Ascending aorta (tissue), 2 donors: ENCODE data around the gene STOX2. TPM values are rescaled to one million over a fixed set of nuclear protein-coding genes. Genes with fewer than 3 reads are reported as not detected.
"Not testable (repeated sequence)": the region's sequence is repeated elsewhere in the genome, so short reads cannot be mapped to it uniquely, and the experiment has no call there.

ENCODE experiments used
- DNase-seq, 2 donors: peaks; one replicate each; pipeline ENCODE4 v3.0.0-alpha.2; 2019; ENCODE audit warnings: low spot score in 2 of 2
- H3K27ac ChIP-seq, 2 donors: fragments of 200-600 bp; sonication (generic); one replicate each; pipeline ENCODE4 v1.5.1; 2016 to 2017; ENCODE audit warnings: mild to moderate bottlenecking in 1 of 2
- H3K27me3 ChIP-seq: fragments of 200-600 bp; sonication (generic); one replicate; pipeline ENCODE4 v1.5.1; 2017
- H3K36me3 ChIP-seq, 2 donors: fragments of 200-600 bp; sonication (generic); one replicate each; pipeline ENCODE4 v1.5.1; 2016
- H3K4me1 ChIP-seq, 2 donors: fragments of 200-600 bp; sonication (generic); one replicate each; pipeline ENCODE4 v1.5.1; 2016 to 2017; ENCODE audit warnings: mild to moderate bottlenecking in 1 of 2
- H3K4me3 ChIP-seq, 2 donors: fragments of 200-600 bp; sonication (generic); one replicate each; pipeline ENCODE4 v1.5.1; 2016 to 2017; ENCODE audit warnings: mild to moderate bottlenecking in 1 of 2
- H3K9me3 ChIP-seq, 2 donors: fragments of 200-600 bp; sonication (generic); one replicate each; pipeline ENCODE4 v1.5.1; 2016
- intact Hi-C: fragments of 100-400 bp; cut with DNase I; formaldehyde crosslinking; loops from one replicate; pipeline ENCODE4 v1.15.1; 2023
- total RNA-seq: library from RNA; depleted of rRNA; stranded (reverse); fragments of >200 nt; gene quantifications from one replicate; pipeline ENCODE4 v1.1.0, GENCODE V29; 2016
- TF ChIP-seq, protein P1 (sequence below), 3 experiments: fragments of 200-600 bp in 2 of 3; fragments of 450-650 bp in 1 of 3; sonication (generic) in 2 of 3; IDR thresholded peaks; one replicate each; pipeline ENCODE4 v1.5.1; 2016 to 2019; ENCODE audit warnings: antibody characterized with exemption in 3 of 3, mild to moderate bottlenecking in 1 of 3, moderate library complexity in 1 of 3

The STOX2 gene
- total RNA-seq, 1 donor from 2014 or later = 41.7 TPM

- H3K4me1 ChIP-seq = no peaks in the 10 kb centered on the region
- H3K4me3 ChIP-seq = no peak overlapping the region
- intact Hi-C loops = no loop called here
- H3K27me3 ChIP-seq = no peaks in the 10 kb centered on the region
- H3K36me3 ChIP-seq = no peaks in the 10 kb centered on the region
- H3K27ac ChIP-seq = no peak overlapping the region
- no peaks in the 10 kb centered on the region for H3K9me3 ChIP-seq
- TF ChIP-seq, protein P1, sequence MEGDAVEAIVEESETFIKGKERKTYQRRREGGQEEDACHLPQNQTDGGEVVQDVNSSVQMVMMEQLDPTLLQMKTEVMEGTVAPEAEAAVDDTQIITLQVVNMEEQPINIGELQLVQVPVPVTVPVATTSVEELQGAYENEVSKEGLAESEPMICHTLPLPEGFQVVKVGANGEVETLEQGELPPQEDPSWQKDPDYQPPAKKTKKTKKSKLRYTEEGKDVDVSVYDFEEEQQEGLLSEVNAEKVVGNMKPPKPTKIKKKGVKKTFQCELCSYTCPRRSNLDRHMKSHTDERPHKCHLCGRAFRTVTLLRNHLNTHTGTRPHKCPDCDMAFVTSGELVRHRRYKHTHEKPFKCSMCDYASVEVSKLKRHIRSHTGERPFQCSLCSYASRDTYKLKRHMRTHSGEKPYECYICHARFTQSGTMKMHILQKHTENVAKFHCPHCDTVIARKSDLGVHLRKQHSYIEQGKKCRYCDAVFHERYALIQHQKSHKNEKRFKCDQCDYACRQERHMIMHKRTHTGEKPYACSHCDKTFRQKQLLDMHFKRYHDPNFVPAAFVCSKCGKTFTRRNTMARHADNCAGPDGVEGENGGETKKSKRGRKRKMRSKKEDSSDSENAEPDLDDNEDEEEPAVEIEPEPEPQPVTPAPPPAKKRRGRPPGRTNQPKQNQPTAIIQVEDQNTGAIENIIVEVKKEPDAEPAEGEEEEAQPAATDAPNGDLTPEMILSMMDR (IDR thresholded peaks at IDR 0.05) = no peak
- DNase-seq = no peak
Measured at GRCh38 chr4:183950536-183950935, 45.4 kb downstream of the STOX2 start.

DNA sequence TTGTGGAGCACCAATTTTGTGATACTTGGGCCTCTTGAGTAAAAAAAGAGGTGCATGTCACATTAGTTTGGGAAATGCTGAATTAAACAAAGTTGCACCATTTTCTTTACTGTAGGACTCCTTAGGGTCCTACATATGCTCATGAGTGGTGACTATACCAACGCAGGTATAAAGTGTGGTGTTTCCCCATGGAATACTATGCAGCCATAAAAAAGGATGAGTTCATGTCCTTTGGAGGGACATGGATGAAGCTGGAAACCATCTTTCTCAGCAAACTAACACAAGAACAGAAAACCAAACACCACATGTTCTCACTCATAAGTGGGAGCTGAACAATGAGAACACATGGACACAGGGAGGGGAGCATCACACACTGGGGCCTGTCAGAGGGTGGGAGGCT is 47.5 kb downstream of the STOX2 start:
- intact Hi-C loops, H3K4me3 ChIP-seq, H3K36me3 ChIP-seq, H3K27ac ChIP-seq, H3K9me3 ChIP-seq, H3K27me3 ChIP-seq, DNase-seq, H3K4me1 ChIP-seq: not testable (repeated sequence)

- no peaks in the 10 kb centered on the region for H3K36me3 ChIP-seq
Measured at GRCh38 chr4:183959319-183960045, 54.4 kb downstream of the STOX2 start.

DNA sequence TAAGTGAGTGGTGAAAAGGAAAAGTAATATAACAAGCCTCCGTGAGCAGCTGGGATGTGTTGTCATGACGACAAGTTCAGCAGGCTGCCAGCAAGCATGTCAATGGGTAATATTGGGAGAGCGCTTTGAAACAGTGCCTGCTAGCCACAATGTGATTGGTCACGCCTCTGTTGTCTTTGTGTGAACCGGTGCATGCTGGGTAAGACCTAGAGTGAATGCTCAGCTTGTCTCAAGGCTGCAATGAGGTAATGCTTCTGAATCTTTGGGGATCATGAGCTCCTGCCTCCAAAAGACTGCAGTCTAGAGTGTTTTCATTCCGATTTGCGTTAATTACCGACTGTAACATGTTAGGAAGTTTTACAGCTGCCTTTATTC is 54.9 kb downstream of the STOX2 start:
- Histone ChIP-seq H3K9me3 (no peaks in the 10 kb centered on the region), H3K4me1 (no peaks in the 10 kb centered on the region), H3K36me3 (no peaks in the 10 kb centered on the region), H3K27ac (no peak overlapping the region), H3K4me3 (no peak overlapping the region), H3K27me3 (no peaks in the 10 kb centered on the region)
- TF ChIP-seq, protein P1 (IDR thresholded peaks at IDR 0.05) = no peak
- DNase-seq = no peak
- intact Hi-C loops = no loop called here

More at GRCh38 chr4:183959319-183960045, 54.4 kb downstream of the STOX2 start:
- H3K9me3 ChIP-seq = no peaks in the 10 kb centered on the region
- DNase-seq = no peak
- TF ChIP-seq, protein P1 (IDR thresholded peaks at IDR 0.05) = no peak
- H3K4me3 ChIP-seq = no peak overlapping the region
- H3K4me1 ChIP-seq = no peaks in the 10 kb centered on the region
- intact Hi-C loops = no loop called here
- no peaks in the 10 kb centered on the region for H3K27me3 ChIP-seq
- no peak overlapping the region for H3K27ac ChIP-seq

DNA sequence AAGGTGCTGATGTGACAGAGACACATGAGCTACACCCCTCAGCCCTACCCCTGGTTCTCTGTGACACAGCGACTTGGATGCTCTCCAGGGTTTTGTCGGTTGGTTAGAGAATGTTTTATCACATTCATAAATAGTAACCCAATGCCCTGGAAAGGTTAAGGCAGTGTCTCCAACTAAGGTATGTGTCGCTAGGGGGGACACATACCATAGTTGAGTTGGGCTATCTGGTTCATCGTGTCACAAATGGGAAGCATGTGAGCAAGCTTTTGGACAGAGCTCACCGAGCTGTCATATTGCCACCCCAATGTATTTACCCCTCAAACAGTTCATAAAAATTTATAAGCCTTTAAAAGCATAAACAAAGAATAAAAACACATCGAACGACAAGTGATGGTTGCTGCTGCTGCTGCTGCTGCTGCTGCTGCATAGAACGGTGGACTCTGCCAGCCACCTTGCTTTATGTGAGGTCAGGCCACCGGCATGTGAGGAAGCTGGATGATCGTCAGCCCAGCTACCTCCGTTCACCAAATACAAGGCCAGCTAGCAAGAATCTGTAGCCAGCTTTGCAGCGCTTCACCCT is 55.9 kb downstream of the STOX2 start:
- H3K27me3 ChIP-seq = no peaks in the 10 kb centered on the region
- H3K36me3 ChIP-seq = no peaks in the 10 kb centered on the region
- no peaks in the 10 kb centered on the region for H3K9me3 ChIP-seq
- no peak overlapping the region for H3K4me3 ChIP-seq
- no peak overlapping the region for H3K27ac ChIP-seq
- TF ChIP-seq, protein P1 (IDR thresholded peaks at IDR 0.05) = no peak
- H3K4me1 ChIP-seq = no peaks in the 10 kb centered on the region
- no peak for DNase-seq
- intact Hi-C loops = no loop called here

- no peak for DNase-seq
- H3K27ac ChIP-seq = no peak overlapping the region
- intact Hi-C loops = no loop called here
- H3K27me3 ChIP-seq = no peaks in the 10 kb centered on the region
- no peaks in the 10 kb centered on the region for H3K4me1 ChIP-seq
- no peaks in the 10 kb centered on the region for H3K36me3 ChIP-seq
- TF ChIP-seq, protein P1 (IDR thresholded peaks at IDR 0.05) = no peak
- H3K4me3 ChIP-seq = no peak overlapping the region
- H3K9me3 ChIP-seq = no peaks in the 10 kb centered on the region
Measured at GRCh38 chr4:183961795-183962194, 56.7 kb downstream of the STOX2 start.
